ENCODE results near the gene TMIGD2.
A peak's percentile ranks its signal among the peaks of the same experiment; 100 is the strongest.

TMIGD2 gene

DNA sequence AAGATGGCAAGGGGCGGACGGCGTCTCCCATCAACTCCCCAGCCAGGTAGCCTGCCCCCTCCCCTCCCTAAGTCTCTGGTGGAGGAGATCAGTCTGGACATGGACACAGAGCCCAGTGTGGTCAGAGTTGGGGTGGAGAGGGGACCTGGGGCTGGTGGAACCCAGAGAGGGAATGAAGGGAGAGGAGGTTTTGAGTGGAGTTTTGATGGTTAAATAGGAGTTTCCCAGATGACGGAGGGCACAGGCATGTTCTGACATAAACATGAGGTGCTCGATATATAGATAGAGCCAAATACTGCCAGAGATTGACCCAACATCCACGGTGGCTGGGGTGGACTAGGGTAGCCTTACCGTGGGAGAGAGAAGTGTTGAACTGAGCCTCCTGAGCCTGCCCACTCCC, 16.3 kb upstream of the TMIGD2 start:
- peaks cover 2% of the 10 kb centered on the region for H3K27me3 Mint-ChIP-seq
- H3K36me3 Mint-ChIP-seq = peaks cover 4% of the 10 kb centered on the region
- ATAC-seq (ENCODE audit: low read depth) (no peak), DNase-seq (ENCODE audit: low spot score in 2 of 2) (no peak)
- peaks cover 3% of the 10 kb centered on the region for H3K4me1 Mint-ChIP-seq
- H3K27ac Mint-ChIP-seq = no peak overlapping the region
- H3K9me3 Mint-ChIP-seq = peaks cover 9% of the 10 kb centered on the region
- H3K4me3 Mint-ChIP-seq = no peak overlapping the region

DNA sequence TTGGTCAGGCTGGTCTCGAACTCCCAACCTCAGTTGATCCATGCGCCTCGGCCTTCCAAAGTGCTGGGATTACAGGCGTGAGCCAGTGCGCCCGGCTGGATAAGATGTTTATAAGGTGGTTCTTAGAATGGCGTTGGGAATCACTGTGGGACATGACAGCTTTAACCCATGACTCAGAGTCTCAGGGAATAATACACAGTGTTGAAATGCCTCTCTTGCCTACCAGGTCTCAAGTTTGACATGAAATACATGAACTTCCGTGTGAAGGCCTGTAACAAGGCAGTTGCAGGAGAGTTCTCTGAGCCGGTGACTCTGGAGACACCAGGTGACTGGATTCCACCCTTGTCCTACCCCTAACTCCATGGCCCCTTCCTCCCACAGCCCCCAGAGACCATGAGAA, 14.8 kb upstream of the TMIGD2 start:
- no peak overlapping the region for H3K27ac Mint-ChIP-seq
- no peak for ATAC-seq (ENCODE audit: low read depth)
- H3K4me3 Mint-ChIP-seq = no peak overlapping the region

DNA sequence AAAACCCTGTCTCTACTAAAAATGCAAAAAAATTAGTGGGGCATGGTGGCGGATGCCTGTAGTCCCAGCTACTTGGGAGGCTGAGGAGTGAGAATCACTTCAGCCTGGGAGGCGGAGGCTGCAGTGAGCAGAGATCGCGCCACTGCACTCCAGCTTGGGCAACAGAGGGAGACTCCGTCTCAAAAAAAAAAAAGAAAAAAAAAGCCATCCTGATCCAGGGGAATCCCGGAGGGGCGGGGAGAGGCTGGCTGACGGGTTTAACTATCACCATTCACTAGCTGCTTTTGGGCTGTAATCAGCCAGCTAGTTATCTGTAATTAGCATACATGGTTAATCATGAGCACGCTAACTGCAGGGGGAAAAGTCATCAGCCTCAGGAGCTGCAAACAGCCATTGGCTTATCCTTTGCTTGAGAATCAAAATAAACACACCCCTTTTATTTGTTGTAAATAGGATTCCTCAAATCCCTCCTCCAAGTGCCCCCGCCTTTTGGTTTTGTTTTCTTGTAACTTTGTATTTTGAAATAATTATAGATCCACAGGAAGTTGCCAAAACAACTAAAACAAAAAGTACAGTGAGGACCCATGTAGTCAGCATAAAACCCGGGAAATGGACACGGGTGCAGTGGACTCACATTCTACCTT, 11.8 kb upstream of the TMIGD2 start:
- Mint-ChIP-seq H3K36me3 (no peaks in the 10 kb centered on the region), H3K4me3 (no peak overlapping the region), H3K9me3 (no peaks in the 10 kb centered on the region), H3K27me3 (peaks cover 2% of the 10 kb centered on the region), H3K27ac (no peak overlapping the region), H3K4me1 (peaks cover 3% of the 10 kb centered on the region)
- ATAC-seq (ENCODE audit: low read depth) = peak; percentile 26
- no peak for DNase-seq (ENCODE audit: low spot score in 2 of 2)

More for the DNA sequence above, 14.8 kb upstream of the TMIGD2 start:
- H3K36me3 Mint-ChIP-seq = peaks cover 4% of the 10 kb centered on the region
- H3K27me3 Mint-ChIP-seq = peaks cover 2% of the 10 kb centered on the region
- H3K4me1 Mint-ChIP-seq = peaks cover 3% of the 10 kb centered on the region
- H3K9me3 Mint-ChIP-seq = peaks cover 9% of the 10 kb centered on the region
- DNase-seq (ENCODE audit: low spot score in 2 of 2) = no peak

DNA sequence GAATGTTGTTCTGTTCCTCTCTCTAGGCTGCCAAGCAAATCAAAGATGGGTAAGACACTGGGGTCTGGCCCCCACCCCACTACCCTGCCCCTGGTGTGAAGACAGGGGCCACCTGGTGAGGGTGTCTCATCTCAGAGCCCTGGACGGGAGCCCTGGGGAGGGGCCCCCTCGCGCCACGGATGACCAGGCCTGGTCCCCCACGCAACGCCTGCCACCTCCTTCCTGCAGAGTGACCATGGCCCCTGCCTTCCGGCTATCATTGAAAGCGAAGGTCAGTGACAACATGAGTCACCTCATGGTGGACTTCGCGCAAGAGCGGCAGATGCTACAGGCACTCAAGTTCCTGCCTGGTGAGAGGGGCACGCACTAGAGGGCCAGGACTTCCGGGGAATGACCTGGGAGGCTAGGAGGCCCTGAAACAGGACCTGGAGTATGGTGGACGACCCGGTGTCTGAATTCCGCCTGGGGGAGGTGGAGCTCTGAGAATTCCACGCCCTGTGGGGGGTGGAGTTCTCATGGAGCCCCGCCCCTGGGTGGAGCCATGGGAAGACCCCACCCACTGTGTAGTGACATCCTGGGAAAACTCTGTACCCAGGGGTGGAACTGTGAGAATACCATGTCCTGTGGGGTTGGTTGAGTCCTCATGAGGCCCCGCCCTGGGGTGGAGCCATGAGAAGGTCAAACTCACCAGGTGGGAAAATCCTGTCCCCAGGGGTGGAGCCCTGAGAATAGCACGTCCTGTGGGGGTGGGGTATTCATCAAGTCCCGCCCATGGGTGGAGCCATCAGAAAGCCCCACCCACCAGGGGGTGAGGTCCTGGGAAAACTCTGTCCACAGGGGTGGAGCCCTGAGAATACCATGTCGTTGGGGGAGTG, 8.3 kb upstream of the TMIGD2 start:
- Mint-ChIP-seq H3K4me1 (no peaks in the 10 kb centered on the region), H3K4me3 (no peak overlapping the region), H3K27me3 (peaks cover 4% of the 10 kb centered on the region), H3K27ac (no peak overlapping the region), H3K9me3 (no peaks in the 10 kb centered on the region), H3K36me3 (no peaks in the 10 kb centered on the region)
- DNase-seq (ENCODE audit: low spot score in 2 of 2) (no peak), ATAC-seq (ENCODE audit: low read depth) (no peak)

DNA sequence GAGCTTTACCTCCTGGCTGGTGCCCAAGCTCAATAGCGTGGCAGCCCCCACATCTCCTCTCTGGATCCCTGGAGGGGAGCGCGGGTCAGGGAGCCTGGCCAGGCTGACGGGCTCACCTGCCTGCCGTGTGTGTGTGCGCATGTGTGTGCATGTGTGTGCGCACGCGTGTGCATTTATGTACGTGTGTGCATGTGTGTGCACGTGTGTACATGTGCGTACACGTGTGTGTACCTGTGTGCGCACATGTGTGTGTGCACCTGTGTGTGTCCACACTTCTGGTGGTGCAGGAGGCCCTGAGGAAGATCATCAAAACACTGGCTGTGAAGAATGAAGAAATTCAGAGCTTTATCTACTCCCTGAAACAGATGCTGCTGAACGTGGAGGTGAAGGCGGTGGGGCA, 3.5 kb upstream of the TMIGD2 start:
- ATAC-seq (ENCODE audit: low read depth) (no peak), DNase-seq (ENCODE audit: low spot score in 2 of 2) (no peak)
- Mint-ChIP-seq H3K36me3 (no peaks in the 10 kb centered on the region), H3K27ac (no peak overlapping the region), H3K4me1 (peaks cover 2% of the 10 kb centered on the region), H3K9me3 (no peaks in the 10 kb centered on the region), H3K27me3 (peaks cover 10% of the 10 kb centered on the region), H3K4me3 (peak overlapping the region; percentile 77)

DNA sequence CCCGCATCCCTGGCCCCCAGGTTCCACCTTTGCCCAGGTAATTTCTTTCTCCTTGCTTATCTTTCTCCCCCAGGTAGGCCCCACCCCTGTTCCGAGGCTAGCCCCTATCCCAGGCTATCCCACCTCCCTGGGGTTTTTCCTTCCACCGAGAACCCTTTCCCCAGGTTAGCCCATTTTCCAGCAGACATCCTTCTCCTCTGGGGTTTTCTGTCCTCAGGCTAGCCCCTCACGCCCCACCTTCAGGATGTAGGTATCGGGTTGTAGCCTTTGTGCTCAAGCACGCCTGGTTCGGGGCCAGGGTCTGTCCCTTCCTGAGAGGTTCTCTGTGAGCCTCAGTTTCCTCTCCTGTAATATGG, 3.0 kb upstream of the TMIGD2 start:
- no peak for ATAC-seq (ENCODE audit: low read depth)
- H3K9me3 Mint-ChIP-seq = peaks cover 2% of the 10 kb centered on the region
- H3K4me3 Mint-ChIP-seq = peak overlapping the region; percentile 77
- no peak overlapping the region for H3K27ac Mint-ChIP-seq
- peaks cover 2% of the 10 kb centered on the region for H3K4me1 Mint-ChIP-seq
- no peak for DNase-seq (ENCODE audit: low spot score in 2 of 2)
- peaks cover 14% of the 10 kb centered on the region for H3K27me3 Mint-ChIP-seq
- peaks cover 2% of the 10 kb centered on the region for H3K36me3 Mint-ChIP-seq

DNA sequence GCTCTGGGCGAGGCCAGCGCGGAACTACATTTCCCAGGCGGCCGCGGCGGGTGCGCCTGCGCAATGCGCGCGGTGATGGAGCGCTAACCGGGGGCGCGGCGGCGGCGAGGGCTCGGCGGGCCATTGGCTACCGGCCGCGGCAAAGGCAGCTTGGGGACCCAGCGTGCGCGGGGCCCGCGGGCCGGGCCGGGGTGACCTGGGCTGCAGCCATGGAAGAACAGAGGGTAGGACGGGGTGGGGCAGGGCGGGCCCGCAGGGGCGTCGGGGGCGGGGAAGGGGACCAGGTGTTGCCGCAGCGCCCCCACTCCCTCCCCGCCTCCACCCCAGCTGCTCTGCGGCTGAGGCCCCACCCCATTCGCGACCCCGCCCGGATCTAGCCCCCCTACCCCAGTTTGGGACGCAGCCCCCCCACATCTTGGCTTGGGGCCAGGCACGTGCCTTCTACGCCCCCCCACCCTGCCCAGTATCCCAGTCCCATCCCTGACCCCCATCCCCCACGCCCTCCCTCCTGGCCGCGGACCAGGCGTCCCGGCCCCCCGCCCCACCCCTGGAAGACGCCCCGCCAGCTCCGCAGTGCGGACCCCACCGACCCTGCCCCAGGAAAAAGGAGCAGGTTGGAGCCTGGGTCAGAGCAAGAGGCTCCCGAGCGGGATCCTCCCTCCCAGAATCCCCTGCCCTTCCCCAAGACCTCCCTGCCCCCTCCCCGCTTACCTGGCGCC, 2.5 kb upstream of the TMIGD2 start, which contains the start of gene FSD1:
TSS of gene FSD1 (plus strand) at position 61 of the 719 bp plus-strand sequence. CDS start at position 210, 149 bp downstream.
- peak; percentile 87 for ATAC-seq (ENCODE audit: low read depth)
- H3K4me1 Mint-ChIP-seq = peaks cover 2% of the 10 kb centered on the region
- peak; percentile 33 to 56 for DNase-seq (ENCODE audit: low spot score in 2 of 2)
- peak within 1 kb of the TSS; percentile 77 for H3K4me3 Mint-ChIP-seq
- no peak within 1 kb of the TSS for H3K27ac Mint-ChIP-seq
- H3K36me3 Mint-ChIP-seq = peaks cover 2% of the 10 kb centered on the region
- peaks cover 14% of the 10 kb centered on the region for H3K27me3 Mint-ChIP-seq
- H3K9me3 Mint-ChIP-seq = peaks cover 2% of the 10 kb centered on the region

DNA sequence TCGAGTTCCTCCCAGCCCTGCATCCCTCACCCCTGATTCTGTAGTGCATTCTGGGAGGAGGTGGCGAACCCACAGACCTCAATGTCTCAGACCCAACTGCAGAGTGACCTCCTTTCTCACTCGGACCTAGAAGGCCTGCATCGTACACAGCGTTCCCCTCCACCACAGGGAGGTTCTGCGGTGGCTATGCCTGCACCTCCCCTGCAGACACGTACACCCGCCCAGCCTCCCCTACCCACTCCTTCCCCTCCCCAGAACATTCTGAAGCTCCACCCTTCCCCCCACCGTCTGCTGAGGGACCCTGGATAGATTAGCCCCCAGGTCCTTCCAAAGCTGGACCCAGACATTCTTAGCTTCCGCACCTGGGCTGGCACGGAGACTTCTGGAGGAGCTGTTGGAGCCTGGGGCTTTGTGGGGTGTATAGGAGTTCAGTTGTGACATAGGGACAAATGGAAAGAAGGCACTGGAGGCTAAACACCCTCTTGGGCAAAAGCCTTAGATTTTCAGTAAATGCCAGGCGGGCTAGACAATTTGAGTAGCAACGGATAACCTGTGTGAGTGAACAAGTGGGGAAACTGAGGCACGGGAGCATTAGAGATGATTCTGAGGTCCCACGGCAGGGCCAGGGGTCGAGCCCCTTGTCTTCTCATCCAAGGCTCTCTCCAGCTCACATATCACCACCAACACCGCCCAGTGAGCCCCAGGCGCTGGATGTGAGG, 1.8 kb upstream of the TMIGD2 start:
- DNase-seq (ENCODE audit: low spot score in 2 of 2) = no peak
- peaks cover 2% of the 10 kb centered on the region for H3K9me3 Mint-ChIP-seq
- H3K4me3 Mint-ChIP-seq = peak overlapping the region; percentile 29
- H3K4me1 Mint-ChIP-seq = peaks cover 2% of the 10 kb centered on the region
- peaks cover 14% of the 10 kb centered on the region for H3K27me3 Mint-ChIP-seq
- peaks cover 2% of the 10 kb centered on the region for H3K36me3 Mint-ChIP-seq
- no peak overlapping the region for H3K27ac Mint-ChIP-seq
- no peak for ATAC-seq (ENCODE audit: low read depth)

DNA sequence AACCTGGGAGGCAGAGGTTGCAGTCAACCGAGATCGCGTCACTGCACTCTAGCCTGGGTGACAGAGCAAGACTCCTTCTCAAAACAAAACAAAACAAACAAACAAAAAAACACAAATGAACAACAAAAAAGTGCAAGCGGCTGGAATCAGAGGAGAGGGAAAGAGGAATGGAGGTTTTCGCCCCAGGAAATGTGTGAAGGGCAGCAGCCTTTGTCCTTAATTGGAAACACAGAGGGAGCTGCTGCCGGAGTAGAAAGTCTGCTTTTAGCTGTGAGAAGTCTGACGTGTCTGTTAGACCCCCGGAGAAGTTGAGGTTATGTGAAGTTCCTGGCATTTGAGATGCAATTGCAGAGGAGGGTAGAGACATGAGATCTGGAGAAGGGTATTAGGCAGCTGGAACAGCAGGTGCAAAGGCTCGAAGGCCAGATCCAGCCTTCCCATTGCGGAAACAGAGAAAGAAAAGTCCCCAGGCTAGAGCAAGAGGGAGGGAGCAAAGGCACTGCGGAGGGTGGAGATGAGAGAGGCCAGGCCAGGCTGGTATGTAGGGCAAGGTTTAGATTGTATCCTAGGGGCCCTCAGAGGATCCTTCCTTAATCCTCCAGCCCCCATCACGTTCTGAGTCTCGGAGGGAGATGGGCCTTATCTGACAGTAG, 473 bp downstream of the TMIGD2 start:
- H3K27me3 Mint-ChIP-seq = peaks cover 15% of the 10 kb centered on the region
- H3K4me1 Mint-ChIP-seq = peaks cover 2% of the 10 kb centered on the region
- peaks cover 4% of the 10 kb centered on the region for H3K36me3 Mint-ChIP-seq
- DNase-seq (ENCODE audit: low spot score in 2 of 2) (no peak), ATAC-seq (ENCODE audit: low read depth) (no peak)
- H3K4me3 Mint-ChIP-seq = no peak overlapping the region
- H3K9me3 Mint-ChIP-seq = peaks cover 2% of the 10 kb centered on the region
- no peak overlapping the region for H3K27ac Mint-ChIP-seq

DNA sequence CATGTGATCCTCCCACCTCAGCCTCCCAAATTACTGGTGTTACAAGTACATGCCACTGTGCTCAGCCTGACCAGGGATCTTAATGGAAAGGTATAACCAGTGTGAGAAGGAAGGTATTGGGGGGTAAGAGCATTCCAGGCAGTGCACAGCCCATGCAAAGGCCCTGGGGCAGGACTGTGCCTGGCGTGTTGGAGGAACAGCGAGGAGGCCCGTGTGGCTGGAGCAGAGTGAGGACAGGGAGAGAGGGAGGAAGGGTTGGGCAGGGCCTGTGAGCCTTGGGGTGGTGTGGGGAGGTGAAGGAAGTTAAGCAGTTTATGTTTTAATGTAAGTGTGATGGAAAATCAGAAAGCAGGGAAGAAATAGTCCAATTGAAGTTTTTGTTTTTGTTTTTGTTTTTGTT, 1.6 kb downstream of the TMIGD2 start:
- no peak overlapping the region for H3K27ac Mint-ChIP-seq
- H3K9me3 Mint-ChIP-seq = peaks cover 2% of the 10 kb centered on the region
- peaks cover 14% of the 10 kb centered on the region for H3K27me3 Mint-ChIP-seq
- DNase-seq (ENCODE audit: low spot score in 2 of 2) (no peak), ATAC-seq (ENCODE audit: low read depth) (no peak)
- H3K4me1 Mint-ChIP-seq = peaks cover 2% of the 10 kb centered on the region
- no peak overlapping the region for H3K4me3 Mint-ChIP-seq
- H3K36me3 Mint-ChIP-seq = peaks cover 4% of the 10 kb centered on the region

DNA sequence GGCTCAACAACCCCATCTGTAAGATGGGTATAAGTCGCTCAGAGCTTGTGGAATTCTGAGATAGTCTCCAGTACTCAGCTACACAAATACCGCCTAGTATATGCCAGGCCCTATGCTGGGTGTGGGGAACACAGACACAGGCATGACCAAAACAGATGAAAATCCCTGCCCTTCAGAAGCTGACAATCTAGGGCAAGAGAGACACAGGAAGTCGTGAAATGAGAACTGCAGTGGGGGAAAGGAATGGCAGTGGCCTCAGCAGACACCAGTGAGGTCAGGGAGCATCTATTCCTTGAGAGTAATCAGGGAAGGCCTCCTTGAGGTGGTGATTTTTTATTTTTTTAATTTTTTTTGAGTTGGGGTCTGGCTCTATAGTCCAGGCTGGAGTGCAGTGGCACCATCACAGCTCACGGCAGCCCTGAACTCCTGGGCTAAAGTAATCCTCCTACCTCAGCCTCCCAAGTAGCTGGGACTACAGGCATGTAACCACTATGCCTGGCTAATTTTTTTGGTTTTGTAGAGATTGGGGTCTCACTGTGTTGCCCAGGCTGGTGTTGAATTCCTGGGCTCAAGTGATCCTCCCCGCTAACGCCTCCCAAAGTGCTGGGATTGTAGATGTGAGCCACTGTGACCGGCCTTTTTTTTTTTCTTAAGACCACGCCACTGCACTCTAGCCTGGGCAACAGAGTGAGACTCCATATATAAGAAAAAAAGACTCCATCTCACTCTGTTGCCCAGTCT, 3.2 kb downstream of the TMIGD2 start:
- H3K4me3 Mint-ChIP-seq = no peak overlapping the region
- H3K27ac Mint-ChIP-seq = no peak overlapping the region
- no peak for DNase-seq (ENCODE audit: low spot score in 2 of 2)
- peaks cover 4% of the 10 kb centered on the region for H3K36me3 Mint-ChIP-seq
- H3K27me3 Mint-ChIP-seq = peaks cover 12% of the 10 kb centered on the region
- H3K9me3 Mint-ChIP-seq = peaks cover 2% of the 10 kb centered on the region
- no peak for ATAC-seq (ENCODE audit: low read depth)
- H3K4me1 Mint-ChIP-seq = no peaks in the 10 kb centered on the region

DNA sequence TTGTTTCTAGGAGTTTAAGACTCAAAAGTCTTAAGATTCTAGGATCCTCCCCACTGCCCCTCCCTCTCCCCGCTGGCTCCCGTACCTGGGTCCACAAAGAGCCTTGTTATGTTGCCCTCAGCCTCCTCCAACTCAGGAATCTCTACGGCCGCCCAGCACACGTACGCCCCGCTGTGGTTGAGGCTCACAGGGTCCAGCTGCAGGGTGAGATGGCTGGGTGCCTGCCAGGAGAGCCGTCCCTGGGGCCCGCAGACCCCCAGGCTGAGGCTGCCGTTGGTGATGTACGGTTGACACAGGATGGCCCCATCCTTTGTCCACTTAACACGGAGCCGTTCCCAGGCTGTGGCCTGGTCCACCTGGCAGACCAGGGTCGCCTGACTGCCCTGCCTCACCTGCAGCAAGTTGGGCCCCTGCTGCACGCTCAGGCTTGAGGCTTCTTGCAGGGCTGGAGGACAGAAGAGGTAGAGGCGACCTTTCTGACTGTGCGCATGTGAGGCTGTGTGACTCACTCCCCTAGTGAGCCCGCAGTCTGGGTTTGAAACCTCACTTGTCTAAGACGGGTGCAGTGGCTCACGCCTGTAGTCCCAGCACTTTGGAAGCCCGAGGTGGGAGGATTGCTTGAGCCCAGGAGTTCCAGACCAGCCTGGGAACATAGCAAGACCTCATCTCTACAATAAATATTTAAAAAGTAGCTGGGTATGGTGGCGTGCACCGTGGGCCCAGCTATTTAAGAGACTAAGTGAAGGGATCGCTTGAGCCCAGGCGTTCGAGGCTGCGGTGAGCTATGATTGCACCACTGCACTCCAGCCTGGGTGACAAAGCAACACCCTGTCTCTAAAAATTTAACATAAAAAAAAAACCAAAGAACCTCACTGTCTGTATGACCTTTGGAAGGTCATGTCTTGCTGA, 4.0 kb downstream of the TMIGD2 start:
- H3K4me1 Mint-ChIP-seq = no peaks in the 10 kb centered on the region
- H3K27me3 Mint-ChIP-seq = peaks cover 12% of the 10 kb centered on the region
- no peak overlapping the region for H3K4me3 Mint-ChIP-seq
- DNase-seq (ENCODE audit: low spot score in 2 of 2) (no peak), ATAC-seq (ENCODE audit: low read depth) (no peak)
- peaks cover 2% of the 10 kb centered on the region for H3K9me3 Mint-ChIP-seq
- H3K27ac Mint-ChIP-seq = no peak overlapping the region
- peaks cover 4% of the 10 kb centered on the region for H3K36me3 Mint-ChIP-seq
